Measurements from ENCODE around the gene TREX2.

TREX2 gene

GRCh38 chrX:153475271-153475670 lies 29.4 kb upstream of the TREX2 start:
- ATAC-seq: no peak

- ATAC-seq: no peak
These were observed 28.9 kb upstream of the TREX2 start for GRCh38 chrX:153474718-153475117.

DNA sequence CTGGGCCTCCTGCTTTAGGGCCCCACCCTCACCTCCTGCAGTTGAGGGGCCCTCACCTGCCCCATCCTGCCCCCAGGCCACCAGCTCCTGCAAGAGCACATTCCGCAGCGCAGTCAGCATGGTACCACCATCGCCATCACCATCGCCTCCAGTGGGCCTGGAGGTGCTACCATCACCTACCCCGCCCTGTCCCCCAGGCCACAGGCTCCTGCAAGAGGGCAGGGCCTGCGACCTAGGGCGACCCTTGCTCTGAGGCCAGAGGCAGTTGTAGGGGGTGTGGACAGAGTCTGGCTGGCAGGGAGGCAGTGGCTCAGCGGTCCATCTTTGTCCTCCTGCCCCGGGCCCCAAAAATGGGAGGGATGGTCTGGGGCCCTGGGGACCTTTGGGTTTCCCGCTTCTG lies 28.4 kb upstream of the TREX2 start:
- ATAC-seq: no peak

DNA sequence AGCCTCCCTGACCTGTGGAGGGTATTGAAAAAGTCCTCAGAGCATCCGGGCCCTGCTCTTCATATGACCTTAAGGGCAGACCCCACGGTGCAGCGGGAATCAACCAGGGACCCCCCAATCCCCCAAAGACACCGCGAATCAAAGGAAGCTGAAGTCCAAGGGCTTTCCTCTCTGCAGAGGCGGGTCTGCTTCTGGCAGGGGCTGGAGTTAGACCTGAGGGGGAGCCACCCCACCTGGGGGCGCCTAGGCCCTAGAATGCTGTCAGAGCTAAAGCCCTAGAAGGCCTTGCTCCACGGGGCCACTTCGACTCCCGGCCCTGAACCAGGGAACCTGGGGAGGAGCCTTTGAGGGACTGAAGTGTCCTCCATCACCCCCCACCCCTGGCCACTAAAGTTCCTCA lies 27.3 kb upstream of the TREX2 start:
- ATAC-seq: no peak

- ATAC-seq: no peak
These were observed 25.9 kb upstream of the TREX2 start for GRCh38 chrX:153471663-153472280.

DNA sequence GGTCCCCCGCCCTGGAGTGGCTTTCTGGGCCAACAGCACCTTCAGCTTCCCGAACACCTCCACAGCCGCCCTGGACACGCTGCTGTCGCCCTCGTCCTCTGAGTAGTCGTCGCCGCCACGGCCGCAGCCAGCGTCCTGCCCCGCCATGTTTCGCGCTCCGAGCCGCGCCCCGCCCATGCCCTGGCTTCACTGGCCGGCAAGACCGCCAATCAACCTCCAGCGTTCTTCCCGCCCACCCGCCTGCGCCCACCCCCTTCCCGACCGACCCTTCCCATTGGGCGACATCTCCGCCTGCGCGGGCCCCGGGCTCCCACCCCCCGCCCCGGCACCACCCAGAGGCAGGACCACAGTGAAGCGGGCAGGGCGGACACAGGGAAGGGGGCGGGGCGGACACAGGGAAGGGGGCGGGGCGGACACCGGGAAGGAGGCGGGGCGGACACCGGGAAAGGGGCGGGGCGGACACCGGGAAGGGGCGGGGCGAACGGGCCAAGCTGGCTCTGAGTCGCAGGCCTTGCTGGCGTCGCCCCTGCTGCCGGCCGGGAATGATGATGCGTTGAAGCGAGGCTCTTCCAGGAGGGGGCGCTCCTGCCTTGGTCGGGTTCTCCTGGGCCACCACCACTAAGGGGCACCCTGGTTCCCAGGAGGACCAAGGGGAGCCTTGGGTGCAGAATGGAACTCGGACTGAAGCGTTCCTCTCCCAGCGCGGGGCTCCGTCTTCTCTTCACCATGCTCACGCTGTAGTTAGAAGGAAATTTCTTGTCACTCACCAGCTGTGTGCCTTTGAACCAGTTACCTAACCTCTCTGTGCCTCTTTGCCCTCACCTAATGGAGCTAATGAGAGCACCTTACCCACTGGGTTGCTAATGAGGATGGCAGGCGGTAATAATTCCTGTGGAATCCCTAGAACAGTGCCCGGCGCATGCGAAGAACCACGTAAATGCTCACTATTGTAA lies 24.8 kb upstream of the TREX2 start, which contains the start of gene HAUS7:
HAUS7 (minus strand) TSS at position 166 of the 953 bp plus-strand sequence; CDS start at position 147, 19 bp downstream.
- ATAC-seq: peak; percentile 83 to 87

- ATAC-seq: peak; percentile 21 to 27
These were observed 24.1 kb upstream of the TREX2 start for GRCh38 chrX:153469811-153470410.

DNA sequence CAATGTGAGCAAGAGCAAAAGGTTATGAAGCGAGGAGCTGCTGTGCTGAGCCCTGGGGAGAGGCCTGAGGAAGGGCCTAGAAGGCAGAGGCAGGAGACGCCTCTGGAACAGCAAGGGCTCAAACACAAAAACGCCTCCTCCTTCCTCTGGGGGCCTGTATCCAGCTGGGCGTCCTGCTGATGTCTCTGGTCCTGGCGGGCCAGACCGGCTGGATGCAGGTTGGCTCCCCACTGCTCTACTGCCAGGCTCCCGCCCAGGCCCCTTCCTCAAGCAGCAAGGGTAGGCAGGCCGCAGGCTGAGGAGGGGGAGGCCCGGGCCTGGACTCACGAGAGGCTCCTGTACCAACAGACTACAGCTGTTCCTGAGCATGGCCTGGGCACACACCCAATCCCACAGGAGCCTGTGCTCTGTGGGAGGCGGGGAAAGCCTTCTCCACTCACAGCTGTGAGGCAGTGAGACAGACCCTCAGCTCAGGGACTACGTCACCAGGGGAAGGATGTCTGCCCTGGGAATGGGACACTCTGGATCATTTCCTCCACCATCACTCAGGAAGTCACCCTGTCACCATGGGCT lies 22.2 kb upstream of the TREX2 start:
- ATAC-seq: no peak

DNA sequence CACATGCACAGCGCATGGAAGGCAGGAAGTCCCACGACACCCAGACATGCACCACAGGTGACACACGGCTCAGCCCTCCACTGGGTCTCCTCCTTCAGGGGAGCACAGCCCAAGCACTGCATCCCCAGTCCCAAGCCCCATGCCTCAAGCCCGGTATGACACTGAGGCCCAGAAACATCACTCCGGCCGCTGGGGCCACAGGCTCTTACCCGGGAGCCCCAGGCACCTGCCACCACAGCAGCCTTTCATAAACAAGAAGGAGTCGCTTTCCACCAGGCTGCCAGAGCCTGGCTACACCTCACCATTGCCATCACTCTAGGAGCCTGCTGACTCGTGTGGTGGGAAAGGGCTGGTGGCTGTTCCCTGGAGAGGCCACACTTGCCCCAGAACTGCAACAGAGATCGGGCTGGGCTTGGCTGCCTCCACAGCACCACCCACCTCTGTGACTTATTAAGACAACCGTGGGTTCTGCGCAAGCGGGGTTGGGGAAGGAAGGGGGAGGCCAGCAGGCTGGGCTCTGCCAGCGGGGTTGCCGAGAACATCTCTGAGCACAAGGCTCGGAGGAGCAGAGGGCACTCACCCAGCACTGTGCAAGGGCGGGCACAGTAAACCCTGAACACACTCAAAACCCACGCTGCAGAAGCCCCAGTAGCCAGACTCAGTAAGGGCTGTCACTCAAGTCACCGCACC lies 20.0 kb upstream of the TREX2 start:
- no peak for ATAC-seq

DNA sequence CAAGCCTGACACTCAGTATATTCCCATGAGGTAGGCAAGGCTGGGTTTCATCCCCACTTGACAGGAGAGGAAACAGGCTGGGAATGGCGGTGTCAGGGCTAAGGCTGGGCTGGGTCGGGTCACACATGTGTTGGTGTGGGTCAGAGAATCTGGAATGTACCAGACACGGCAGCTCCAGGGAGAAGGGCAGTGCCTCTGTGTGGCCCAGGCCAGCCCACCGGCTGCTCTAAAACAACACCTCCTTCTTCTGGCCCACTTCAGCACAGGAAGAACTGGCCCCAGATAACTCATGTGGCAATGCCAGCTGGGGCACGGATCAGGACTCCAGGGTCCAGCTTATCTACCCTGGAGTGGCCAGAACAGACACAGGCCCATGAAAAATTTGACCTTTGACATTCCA lies 18.3 kb upstream of the TREX2 start:
- no peak for ATAC-seq

DNA sequence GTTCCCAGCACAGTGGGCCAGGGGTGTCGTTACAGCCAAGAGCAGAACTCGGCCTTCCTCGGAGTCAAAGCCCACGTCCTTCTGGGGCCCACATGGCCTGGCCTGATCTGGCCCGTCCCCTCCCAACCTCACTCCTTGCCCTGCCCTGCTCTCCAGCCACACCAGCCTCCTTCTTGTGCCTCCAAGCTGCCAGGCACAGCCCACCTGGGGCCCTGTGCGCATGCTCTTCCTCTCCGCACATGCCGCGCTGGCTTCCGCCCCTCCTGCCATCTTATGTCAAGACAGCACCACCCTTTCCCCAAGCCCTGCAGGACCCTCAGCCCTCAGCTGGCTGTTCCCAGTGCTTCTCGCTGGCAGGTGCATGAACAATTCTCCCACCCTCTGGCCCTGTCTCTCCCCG lies 17.7 kb upstream of the TREX2 start:
- no peak for ATAC-seq

DNA sequence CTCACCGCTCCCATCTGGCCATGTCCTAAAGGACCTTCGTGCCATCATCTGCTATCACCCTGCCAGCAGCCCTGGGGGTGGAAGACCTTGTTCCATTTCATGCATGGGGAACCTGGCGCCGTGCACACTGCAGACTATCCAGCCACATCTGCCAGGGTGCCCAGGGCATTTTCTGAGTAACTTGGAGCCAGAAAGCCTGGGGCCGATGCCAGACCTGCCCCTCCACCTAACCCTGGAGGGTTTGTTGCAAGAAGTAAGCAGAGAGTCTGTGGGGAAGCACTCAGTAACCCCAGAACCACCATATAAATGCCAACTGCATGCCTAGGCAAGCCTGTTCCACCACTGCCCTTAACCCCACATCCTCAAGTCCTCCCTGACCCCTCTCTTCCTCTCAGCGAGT lies 17.2 kb upstream of the TREX2 start:
- ATAC-seq: no peak

DNA sequence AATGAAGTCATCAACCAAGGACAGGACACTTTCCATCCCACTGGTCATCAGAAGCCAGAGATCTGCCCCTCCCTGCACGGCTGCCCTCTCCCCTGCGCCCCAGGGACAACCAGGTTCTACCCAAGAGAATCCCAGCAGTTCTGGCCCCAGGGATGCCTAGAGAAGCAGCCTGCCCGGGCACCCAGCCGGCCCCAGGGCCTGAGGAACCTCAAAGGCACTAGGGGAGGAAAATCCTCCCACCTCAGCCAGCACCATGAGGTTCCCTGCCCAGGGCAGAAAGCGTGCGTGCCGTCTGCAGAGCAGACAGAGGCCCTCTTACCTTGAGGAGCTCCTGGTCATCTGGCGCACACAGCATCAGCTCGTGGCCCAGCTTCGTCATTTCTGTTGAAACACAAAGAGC lies 16.4 kb upstream of the TREX2 start:
- ATAC-seq: no peak

- ATAC-seq: peak in 1 of 2 donors; percentile 41
These were observed 15.0 kb upstream of the TREX2 start for GRCh38 chrX:153460826-153461225.

GRCh38 chrX:153459986-153460385 lies 14.1 kb upstream of the TREX2 start:
- no peak for ATAC-seq

- ATAC-seq: no peak
These were observed 12.6 kb upstream of the TREX2 start for GRCh38 chrX:153458476-153458875.

GRCh38 chrX:153457827-153458466 lies 12.1 kb upstream of the TREX2 start:
- ATAC-seq: no peak

DNA sequence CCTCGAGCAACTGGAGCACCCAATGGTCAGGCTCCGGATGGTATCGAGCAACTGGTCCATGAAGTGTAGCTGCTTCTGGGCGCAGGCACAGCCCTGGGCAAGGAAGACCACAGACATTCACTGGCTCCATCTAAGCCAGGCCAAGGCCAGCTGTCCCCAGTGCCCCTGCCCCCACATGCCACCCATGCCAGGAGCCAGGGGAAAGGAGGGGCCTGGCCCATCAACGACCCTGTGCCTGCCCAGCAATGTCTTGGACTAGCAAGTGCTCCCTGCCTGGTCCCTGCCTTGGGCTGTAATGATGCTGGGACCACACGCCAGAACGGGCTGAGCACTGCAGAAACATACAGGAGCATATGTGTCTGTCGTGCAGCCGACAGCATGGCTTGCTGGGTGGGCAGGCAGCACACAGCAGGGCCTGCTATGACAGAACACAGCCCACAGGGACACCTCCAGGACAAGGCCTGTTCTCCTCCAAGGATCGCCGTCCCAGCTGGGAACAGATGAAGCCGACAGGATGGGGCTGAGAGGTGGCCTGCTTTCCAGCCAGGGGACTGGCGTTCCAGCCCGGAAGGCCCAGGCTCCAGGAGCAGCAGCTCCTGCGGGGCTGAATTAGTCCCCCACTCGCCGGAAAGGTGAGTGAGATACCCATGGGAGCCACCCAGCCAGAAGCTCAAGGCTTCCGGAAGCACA lies 11.4 kb upstream of the TREX2 start:
- ATAC-seq: no peak

DNA sequence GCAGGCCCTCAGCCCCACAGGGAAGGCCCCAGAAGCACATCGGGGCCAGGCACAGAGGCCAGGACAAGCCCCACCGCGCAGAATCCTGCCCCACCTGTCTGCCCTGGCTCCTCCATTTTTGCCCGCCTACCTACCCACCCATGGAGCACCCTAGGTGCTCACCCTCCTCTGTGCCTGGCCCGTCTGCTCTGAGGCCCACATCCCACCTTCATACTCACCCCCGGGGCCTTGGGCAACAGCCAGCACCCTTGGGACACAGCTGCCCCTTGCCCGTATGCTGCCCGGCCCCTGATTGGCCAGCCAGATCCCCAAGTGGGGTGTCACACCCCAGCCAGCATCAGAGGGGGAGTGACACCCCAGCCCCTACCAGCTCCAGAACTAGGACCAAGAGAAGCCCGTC lies 10.8 kb upstream of the TREX2 start:
- ATAC-seq: no peak

- no peak for ATAC-seq
These were observed 10.3 kb upstream of the TREX2 start for GRCh38 chrX:153456161-153456560.

GRCh38 chrX:153455571-153455970 lies 9.7 kb upstream of the TREX2 start:
- no peak for ATAC-seq

Measured in activated CD4-positive, CD25-positive, alpha-beta regulatory T cell treated with anti-CD3 and anti-CD28 coated beads, Interleukin-2, amount 50 U/mL, for 24 hours (primary cell).